B cell (primary cell): ENCODE data around the gene ZBTB12. TPM values are rescaled to one million over a fixed set of nuclear protein-coding genes. Genes with fewer than 3 reads are reported as not detected.

Experiments
- ATAC-seq: fragments of 200-7000 bp; cut with Tn5 transposase; one replicate; pipeline ENCODE4 v1.10.0; 2021; ENCODE audit warnings: low read depth, mild to moderate bottlenecking, moderate number of reproducible peaks, moderate library complexity
- CTCF ChIA-PET: fragments of 350-600 bp; sonication (Branson Sonifier 250); formaldehyde crosslinking; loops from one replicate; lab custom pipeline; 2021; ENCODE audit warnings: antibody characterized with exemption, inconsistent platforms; lab: Charles Lee
- POLR2A ChIA-PET: fragments of 350-600 bp; sonication (Branson Sonifier 250); formaldehyde crosslinking; loops from one replicate; lab custom pipeline; 2021; ENCODE audit warnings: antibody characterized with exemption; lab: Charles Lee
- DNase-seq: peaks from one replicate; pipeline ENCODE4 v3.0.0; 2013
- H2AFZ ChIP-seq: 2 replicates; pipeline ENCODE4 v1.6.1; 2012; ENCODE audit warnings: mild to moderate bottlenecking, low read depth, low read length; ENCODE audit not compliant: insufficient read depth, poor library complexity, severe bottlenecking
- H3K27ac ChIP-seq, 2 donors: 1 replicate in 1 of 2; 2 replicates in 1 of 2; pipeline ENCODE4 v1.5.1; 2012 to 2013; ENCODE audit warnings: low read length in 2 of 2, mild to moderate bottlenecking in 2 of 2, moderate library complexity in 1 of 2
- H3K27me3 ChIP-seq, 4 experiments: fragments of 200-600 bp in 1 of 4; sonication (generic) in 1 of 4; replicated peaks in 1 of 4; 1 replicate in 2 of 4; 2 replicates in 2 of 4; pipeline versions ENCODE4 v1.6.1 to v1.7.0; 2013 to 2016; ENCODE audit warnings: low read length in 3 of 4, mild to moderate bottlenecking in 2 of 4, mixed read lengths in 1 of 4, moderate library complexity in 1 of 4; ENCODE audit not compliant: insufficient read depth in 4 of 4, control insufficient read depth in 3 of 4; ENCODE audit errors: control extremely low read depth in 1 of 4
- H3K36me3 ChIP-seq, 2 experiments: replicated peaks in 1 of 2; 1 replicate in 1 of 2; 2 replicates in 1 of 2; pipeline versions ENCODE4 v1.6.1 to v1.7.1; 2013; ENCODE audit warnings: low read length in 1 of 2; ENCODE audit not compliant: insufficient read depth in 2 of 2, control insufficient read depth in 1 of 2; ENCODE audit errors: control extremely low read depth in 1 of 2, extremely low read depth in 1 of 2
- H3K4me1 ChIP-seq, 2 donors: fragments of 200-600 bp in 1 of 2; sonication (generic) in 1 of 2; 1 replicate in 1 of 2; 2 replicates in 1 of 2; pipeline versions ENCODE4 v1.5.1 to v1.6.1; 2013 to 2017; ENCODE audit warnings: low read length in 2 of 2; ENCODE audit not compliant: control insufficient read depth in 2 of 2, insufficient read depth in 2 of 2
- H3K4me2 ChIP-seq: replicated peaks from 2 replicates; pipeline ENCODE3; 2012; ENCODE audit warnings: mild to moderate bottlenecking, low read depth, low read length; ENCODE audit not compliant: poor library complexity, severe bottlenecking
- H3K4me3 ChIP-seq, 5 experiments: fragments of 200-600 bp in 1 of 5; sonication (generic) in 1 of 5; 1 replicate in 3 of 5; 2 replicates in 2 of 5; pipeline versions ENCODE4 v1.5.1 to v1.7.0; 2011 to 2016; ENCODE audit warnings: low read length in 4 of 5, mild to moderate bottlenecking in 4 of 5, low read depth in 2 of 5, control low read depth in 1 of 5, moderate library complexity in 1 of 5; ENCODE audit not compliant: insufficient read depth in 1 of 5; ENCODE audit errors: control extremely low read depth in 1 of 5, extremely low read depth in 1 of 5
- H3K79me2 ChIP-seq: fragments of 200-600 bp; sonication (generic); one replicate; pipeline ENCODE4 v1.6.0; 2016; ENCODE audit warnings: low read length; ENCODE audit not compliant: control insufficient read depth, insufficient read depth
- H3K9ac ChIP-seq: fragments of 200-600 bp; sonication (generic); 2 replicates; pipeline ENCODE4 v1.6.1; 2017; ENCODE audit warnings: mild to moderate bottlenecking, low read length, moderate library complexity
- H3K9me3 ChIP-seq, 3 donors: one replicate each; pipeline versions ENCODE4 v1.6.1 to v1.7.1; 2013; ENCODE audit warnings: low read length in 2 of 3; ENCODE audit not compliant: control insufficient read depth in 2 of 3, insufficient read depth in 1 of 3; ENCODE audit errors: control extremely low read depth in 1 of 3
- H4K20me1 ChIP-seq: 2 replicates; pipeline ENCODE4 v1.6.0; 2012; ENCODE audit warnings: mild to moderate bottlenecking, low read length; ENCODE audit not compliant: insufficient read depth, control insufficient read depth, poor library complexity, severe bottlenecking
- H3K27ac Mint-ChIP-seq: one replicate; pipeline ENCODE4 v1.8.0; 2021; ENCODE audit warnings: mixed read lengths
- H3K27me3 Mint-ChIP-seq: one replicate; pipeline ENCODE4 v1.8.0; 2021; ENCODE audit warnings: mixed read lengths
- H3K4me1 Mint-ChIP-seq: one replicate; pipeline ENCODE4 v1.8.0; 2021; ENCODE audit warnings: mixed read lengths
- H3K4me3 Mint-ChIP-seq: one replicate; pipeline ENCODE4 v1.8.0; 2021; ENCODE audit warnings: mixed read lengths
- H3K9me3 Mint-ChIP-seq: one replicate; pipeline ENCODE4 v1.8.0; 2022; ENCODE audit warnings: mixed read lengths; ENCODE audit not compliant: insufficient read depth
- EZH2 ChIP-seq: IDR thresholded peaks from 2 replicates; pipeline ENCODE4 v1.6.1; 2012; ENCODE audit warnings: borderline replicate concordance, low read depth, mild to moderate bottlenecking, moderate library complexity, low read length; ENCODE audit not compliant: insufficient read depth, poor library complexity, severe bottlenecking
- WGBS: methylation state at CpG from one replicate; pipeline ENCODE4 v1.1.5; 2013; ENCODE audit warnings: missing lambda C conversion rate; ENCODE audit not compliant: insufficient coverage; 5-methylcytosine and 5-hydroxymethylcytosine counted together
- intact Hi-C: fragments of 100-400 bp; cut with micrococcal nuclease; formaldehyde crosslinking; loops from one replicate; pipeline ENCODE4 v1.10.0; 2022
- polyA plus RNA-seq: library from polyadenylated mRNA; depleted of rRNA; stranded (reverse); fragments of >200 nt; gene quantifications from 2 replicates; pipeline ENCODE4 v1.2.3, GENCODE V29; 2012
- total RNA-seq, 2 donors: library from RNA; stranded (reverse); fragments of 120-200 nt in 1 of 2; gene quantifications; 1 replicate in 1 of 2; 2 replicates in 1 of 2; pipeline versions ENCODE4 v1.2.3 to v1.2.4, GENCODE V29; 2013 to 2022
- TF ChIP-seq, protein P1 (sequence below): fragments of 200-600 bp; IDR thresholded peaks from one replicate; pipeline ENCODE4 v1.8.0; 2022; ENCODE audit warnings: antibody characterized with exemption, mild to moderate bottlenecking

Gene ZBTB12
- total and polyA plus RNA-seq, 2 donors (not counting 1 experiment from before 2014, with no cell fraction given), result 1.4 to 8.9 TPM

DNA sequence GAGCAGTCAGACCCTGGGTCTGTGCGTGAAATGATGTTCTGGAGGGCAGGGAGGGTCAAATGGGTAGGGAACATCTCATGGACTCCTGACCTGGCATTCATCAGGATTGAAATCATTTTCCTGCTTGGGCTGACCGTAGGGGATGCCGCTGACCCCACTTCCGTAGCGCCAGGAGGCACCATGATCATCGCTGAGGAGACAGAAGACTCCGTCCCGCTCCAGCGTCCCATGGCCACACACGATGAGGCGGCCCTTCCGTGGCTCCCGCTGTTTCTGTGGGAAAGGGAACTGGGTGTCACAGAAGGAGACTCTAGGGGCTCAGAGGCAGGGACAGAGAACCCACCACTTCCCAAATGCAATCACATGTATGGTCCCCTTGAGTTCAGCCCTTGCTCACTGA is 41.5 kb downstream of the ZBTB12 start:
- Mint-ChIP-seq H3K9me3 (no peaks in the 10 kb centered on the region), H3K4me1 (peaks cover 24% of the 10 kb centered on the region), H3K27me3 (no peaks in the 10 kb centered on the region), H3K4me3 (no peak overlapping the region), H3K27ac (no peak overlapping the region)
- no peak for DNase-seq
- Histone ChIP-seq H2AFZ (no peak overlapping the region), H3K36me3 (peaks cover 2 to 27% of the 10 kb centered on the region in 2 experiments), H3K27ac (no peak overlapping the region), H3K9me3 (no peaks in the 10 kb centered on the region), H3K79me2 (peaks cover 17% of the 10 kb centered on the region), H3K9ac (no peak overlapping the region), H3K4me1 (peaks cover 18 to 23% of the 10 kb centered on the region in 2 donors), H3K4me2 (no peak overlapping the region), H4K20me1 (no peaks in the 10 kb centered on the region), H3K27me3 (no peaks in the 10 kb centered on the region), H3K4me3 (no peak overlapping the region)
- CTCF ChIA-PET, result no interaction called here
- no peak for TF ChIP-seq EZH2
- TF ChIP-seq, protein P1, sequence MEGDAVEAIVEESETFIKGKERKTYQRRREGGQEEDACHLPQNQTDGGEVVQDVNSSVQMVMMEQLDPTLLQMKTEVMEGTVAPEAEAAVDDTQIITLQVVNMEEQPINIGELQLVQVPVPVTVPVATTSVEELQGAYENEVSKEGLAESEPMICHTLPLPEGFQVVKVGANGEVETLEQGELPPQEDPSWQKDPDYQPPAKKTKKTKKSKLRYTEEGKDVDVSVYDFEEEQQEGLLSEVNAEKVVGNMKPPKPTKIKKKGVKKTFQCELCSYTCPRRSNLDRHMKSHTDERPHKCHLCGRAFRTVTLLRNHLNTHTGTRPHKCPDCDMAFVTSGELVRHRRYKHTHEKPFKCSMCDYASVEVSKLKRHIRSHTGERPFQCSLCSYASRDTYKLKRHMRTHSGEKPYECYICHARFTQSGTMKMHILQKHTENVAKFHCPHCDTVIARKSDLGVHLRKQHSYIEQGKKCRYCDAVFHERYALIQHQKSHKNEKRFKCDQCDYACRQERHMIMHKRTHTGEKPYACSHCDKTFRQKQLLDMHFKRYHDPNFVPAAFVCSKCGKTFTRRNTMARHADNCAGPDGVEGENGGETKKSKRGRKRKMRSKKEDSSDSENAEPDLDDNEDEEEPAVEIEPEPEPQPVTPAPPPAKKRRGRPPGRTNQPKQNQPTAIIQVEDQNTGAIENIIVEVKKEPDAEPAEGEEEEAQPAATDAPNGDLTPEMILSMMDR, result no peak
- 97% methylated on average over 13 of the region's 13 CpGs for WGBS
- no peak for ATAC-seq
- POLR2A ChIA-PET, result interaction anchor here (0.5 kb wide), 2 partner anchors 54 to 98 kb away, joined by 3 read pairs; partner anchors contain the start of genes LSM2, NELFE and SKIC2
- intact Hi-C loops, result loop anchor here (5.0 to 10.0 kb wide), 3 partner anchors 43 to 366 kb away; partner anchors contain the start of genes HSPA1A, HSPA1L, MICB and VARS1

DNA sequence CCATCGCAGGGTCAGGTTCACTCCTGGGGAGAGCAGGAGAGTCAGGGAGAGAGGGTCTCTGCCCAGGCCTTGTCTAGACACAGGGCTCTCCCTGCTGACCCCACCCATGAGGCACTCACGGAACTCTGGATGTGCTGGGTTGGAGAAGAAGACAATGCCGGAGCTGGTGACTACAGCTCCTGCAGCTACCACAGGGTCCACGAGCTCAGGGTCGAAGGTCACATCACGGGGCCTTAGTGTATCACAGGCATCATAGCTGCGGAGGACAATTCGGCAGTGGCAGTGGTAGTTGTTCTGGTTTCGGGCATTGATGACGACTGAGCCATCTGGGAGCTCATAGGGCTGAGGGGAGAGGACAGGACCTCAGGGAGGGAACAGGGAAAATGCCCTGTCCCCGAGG is 42.0 kb downstream of the ZBTB12 start:
- Histone ChIP-seq H3K9me3 (no peaks in the 10 kb centered on the region), H3K27me3 (no peaks in the 10 kb centered on the region), H3K4me2 (no peak overlapping the region), H3K27ac (no peak overlapping the region), H3K4me3 (no peak overlapping the region), H3K36me3 (peaks cover 2 to 27% of the 10 kb centered on the region in 2 experiments), H3K9ac (no peak overlapping the region), H3K79me2 (peaks cover 17% of the 10 kb centered on the region), H3K4me1 (peaks cover 18 to 23% of the 10 kb centered on the region in 2 donors), H2AFZ (no peak overlapping the region), H4K20me1 (no peaks in the 10 kb centered on the region)
- Mint-ChIP-seq H3K9me3 (no peaks in the 10 kb centered on the region), H3K27me3 (no peaks in the 10 kb centered on the region), H3K4me3 (no peak overlapping the region), H3K27ac (no peak overlapping the region), H3K4me1 (peaks cover 24% of the 10 kb centered on the region)
- 99% methylated on average over 10 of the region's 11 CpGs for WGBS
- no peak for ATAC-seq
- intact Hi-C loops, result loop anchor here (5.0 to 10.0 kb wide), 3 partner anchors 43 to 365 kb away; partner anchors contain the start of genes HSPA1A, HSPA1L, MICB and VARS1
- CTCF ChIA-PET, result interaction anchor here (0.6 kb wide), 1 partner anchor 253 kb away, joined by 3 read pairs; no protein-coding TSS in a partner anchor
- TF ChIP-seq, protein P1, result no peak
- TF ChIP-seq EZH2, result no peak
- DNase-seq, result no peak
- POLR2A ChIA-PET, result interaction anchor here (0.5 to 0.8 kb wide), 2 partner anchors 53 to 237 kb away, joined by 3 read pairs; partner anchors contain the start of gene LSM2
